Chondrocyte (in vitro differentiated cells): Measurements from ENCODE around the gene NRP2. TPM values are rescaled to one million over a fixed set of nuclear protein-coding genes. Genes with fewer than 3 reads are reported as not detected.

ENCODE experiments used
- DNase-seq: peaks from one replicate; pipeline ENCODE4 v3.0.0; 2021; ENCODE audit warnings: mixed read lengths, low spot score
- H3K27ac Mint-ChIP-seq: one replicate; pipeline ENCODE4 v1.8.0; 2021; ENCODE audit warnings: mild to moderate bottlenecking, moderate library complexity, mixed read lengths; ENCODE audit not compliant: unreplicated experiment
- H3K27me3 Mint-ChIP-seq: 2 replicates; pipeline ENCODE4 v1.8.0; 2021; ENCODE audit warnings: low read depth, mixed read lengths
- H3K36me3 Mint-ChIP-seq: 2 replicates; pipeline ENCODE4 v1.8.0; 2021; ENCODE audit warnings: low read depth, mixed read lengths
- H3K4me1 Mint-ChIP-seq: 2 replicates; pipeline ENCODE4 v1.8.0; 2021; ENCODE audit warnings: low read depth, mild to moderate bottlenecking, mixed read lengths
- H3K4me3 Mint-ChIP-seq: one replicate; pipeline ENCODE4 v1.8.0; 2021; ENCODE audit warnings: mild to moderate bottlenecking, moderate library complexity, mixed read lengths; ENCODE audit not compliant: unreplicated experiment
- H3K9me3 Mint-ChIP-seq: 2 replicates; pipeline ENCODE4 v1.8.0; 2021; ENCODE audit warnings: low read depth, mixed read lengths
- CTCF ChIP-seq: fragments of 200-600 bp; sonication (generic); IDR thresholded peaks from 2 replicates; pipeline ENCODE4 v1.5.0; 2021; ENCODE audit warnings: antibody characterized with exemption, mild to moderate bottlenecking, moderate library complexity
- total RNA-seq: library from RNA; stranded (reverse); gene quantifications from 3 replicates; pipeline ENCODE4 v1.2.1, GENCODE V29; 2021

NRP2 gene
- total RNA-seq, 1 donor from 2014 or later: 34.5 TPM

- no peak for DNase-seq
- H3K27ac Mint-ChIP-seq: no peak overlapping the region
- H3K36me3 Mint-ChIP-seq: peaks cover 4% of the 10 kb centered on the region
- peaks cover 36% of the 10 kb centered on the region for H3K4me1 Mint-ChIP-seq
- H3K4me3 Mint-ChIP-seq: no peak overlapping the region
- TF ChIP-seq CTCF: no peak
- H3K9me3 Mint-ChIP-seq: no peaks in the 10 kb centered on the region
- no peaks in the 10 kb centered on the region for H3K27me3 Mint-ChIP-seq
Observed at GRCh38 chr2:205771666-205772065, 89.4 kb downstream of the NRP2 start.

- H3K4me3 Mint-ChIP-seq: no peak overlapping the region
- peaks cover 6% of the 10 kb centered on the region for H3K36me3 Mint-ChIP-seq
- no peak overlapping the region for H3K27ac Mint-ChIP-seq
- no peaks in the 10 kb centered on the region for H3K27me3 Mint-ChIP-seq
- H3K9me3 Mint-ChIP-seq: no peaks in the 10 kb centered on the region
- peaks cover 30% of the 10 kb centered on the region for H3K4me1 Mint-ChIP-seq
- TF ChIP-seq CTCF: no peak
- no peak for DNase-seq
Observed at GRCh38 chr2:205772983-205773382, 90.7 kb downstream of the NRP2 start.

GRCh38 chr2:205773989-205774388 is 91.7 kb downstream of the NRP2 start:
- Mint-ChIP-seq H3K27me3 (no peaks in the 10 kb centered on the region), H3K36me3 (peaks cover 6% of the 10 kb centered on the region), H3K9me3 (no peaks in the 10 kb centered on the region), H3K4me1 (peaks cover 20% of the 10 kb centered on the region), H3K27ac (no peak overlapping the region), H3K4me3 (no peak overlapping the region)
- no peak for TF ChIP-seq CTCF
- no peak for DNase-seq

GRCh38 chr2:205775097-205775877 is 93.0 kb downstream of the NRP2 start:
- H3K4me3 Mint-ChIP-seq: no peak overlapping the region
- DNase-seq: no peak
- peaks cover 11% of the 10 kb centered on the region for H3K4me1 Mint-ChIP-seq
- no peak for TF ChIP-seq CTCF
- H3K27me3 Mint-ChIP-seq: no peaks in the 10 kb centered on the region
- peaks cover 6% of the 10 kb centered on the region for H3K36me3 Mint-ChIP-seq
- no peaks in the 10 kb centered on the region for H3K9me3 Mint-ChIP-seq
- no peak overlapping the region for H3K27ac Mint-ChIP-seq

- no peak overlapping the region for H3K27ac Mint-ChIP-seq
- no peak overlapping the region for H3K4me3 Mint-ChIP-seq
- peaks cover 6% of the 10 kb centered on the region for H3K36me3 Mint-ChIP-seq
- peak; percentile 72 for TF ChIP-seq CTCF
- H3K9me3 Mint-ChIP-seq: no peaks in the 10 kb centered on the region
- no peak for DNase-seq
- no peaks in the 10 kb centered on the region for H3K27me3 Mint-ChIP-seq
- H3K4me1 Mint-ChIP-seq: peaks cover 3% of the 10 kb centered on the region
Observed at GRCh38 chr2:205776139-205776538, 93.8 kb downstream of the NRP2 start.
